Stimulated activated naive CD8-positive, alpha-beta T cell treated with anti-CD3 and anti-CD28 coated beads, Interleukin-15, Interleukin-2, amounts not matched to agents 100 ng/mL and 50 ng/mL, for 24 hours (primary cell): ENCODE data around the gene MAD1L1.

Experiments used
- H3K27ac Mint-ChIP-seq: one replicate; pipeline ENCODE4 v1.8.0; 2021; ENCODE audit warnings: mild to moderate bottlenecking, mixed read lengths
- H3K27me3 Mint-ChIP-seq: one replicate; pipeline ENCODE4 v1.8.0; 2021; ENCODE audit warnings: mixed read lengths
- H3K36me3 Mint-ChIP-seq: one replicate; pipeline ENCODE4 v1.8.0; 2021; ENCODE audit warnings: low read depth, mixed read lengths
- H3K4me1 Mint-ChIP-seq: one replicate; pipeline ENCODE4 v1.8.0; 2021; ENCODE audit warnings: low read depth, mixed read lengths
- H3K4me3 Mint-ChIP-seq: one replicate; pipeline ENCODE4 v1.8.0; 2021; ENCODE audit warnings: mild to moderate bottlenecking, mixed read lengths
- H3K9me3 Mint-ChIP-seq: one replicate; pipeline ENCODE4 v1.8.0; 2021; ENCODE audit warnings: mixed read lengths

The MAD1L1 gene

GRCh38 chr7:2090526-2091520 is 141.9 kb downstream of the MAD1L1 start:
- Mint-ChIP-seq H3K4me3 (no peak overlapping the region), H3K27me3 (no peaks in the 10 kb centered on the region), H3K27ac (no peak overlapping the region), H3K9me3 (no peaks in the 10 kb centered on the region), H3K36me3 (peaks cover 4% of the 10 kb centered on the region), H3K4me1 (peaks cover 12% of the 10 kb centered on the region)

GRCh38 chr7:2088801-2089200 is 143.9 kb downstream of the MAD1L1 start:
- Mint-ChIP-seq H3K4me3 (no peak overlapping the region), H3K4me1 (peaks cover 21% of the 10 kb centered on the region), H3K27me3 (no peaks in the 10 kb centered on the region), H3K36me3 (peaks cover 8% of the 10 kb centered on the region), H3K9me3 (no peaks in the 10 kb centered on the region), H3K27ac (no peak overlapping the region)

- H3K27ac Mint-ChIP-seq: no peak overlapping the region
- H3K36me3 Mint-ChIP-seq: peaks cover 13% of the 10 kb centered on the region
- H3K27me3 Mint-ChIP-seq: no peaks in the 10 kb centered on the region
- no peak overlapping the region for H3K4me3 Mint-ChIP-seq
- H3K9me3 Mint-ChIP-seq: no peaks in the 10 kb centered on the region
- peaks cover 27% of the 10 kb centered on the region for H3K4me1 Mint-ChIP-seq
Measured at GRCh38 chr7:2087744-2088143, 145.0 kb downstream of the MAD1L1 start.

GRCh38 chr7:2086229-2086628 is 146.5 kb downstream of the MAD1L1 start:
- Mint-ChIP-seq H3K4me1 (peaks cover 27% of the 10 kb centered on the region), H3K36me3 (peaks cover 10% of the 10 kb centered on the region), H3K9me3 (no peaks in the 10 kb centered on the region), H3K4me3 (no peak overlapping the region), H3K27ac (no peak overlapping the region), H3K27me3 (no peaks in the 10 kb centered on the region)

GRCh38 chr7:2085804-2086203 is 146.9 kb downstream of the MAD1L1 start:
- no peak overlapping the region for H3K27ac Mint-ChIP-seq
- H3K27me3 Mint-ChIP-seq: no peaks in the 10 kb centered on the region
- no peak overlapping the region for H3K4me3 Mint-ChIP-seq
- H3K36me3 Mint-ChIP-seq: peaks cover 10% of the 10 kb centered on the region
- H3K4me1 Mint-ChIP-seq: peaks cover 27% of the 10 kb centered on the region
- no peaks in the 10 kb centered on the region for H3K9me3 Mint-ChIP-seq

GRCh38 chr7:2084781-2085505 is 147.8 kb downstream of the MAD1L1 start:
- H3K27ac Mint-ChIP-seq: peak overlapping the region; percentile 45
- peaks cover 10% of the 10 kb centered on the region for H3K36me3 Mint-ChIP-seq
- no peaks in the 10 kb centered on the region for H3K9me3 Mint-ChIP-seq
- no peak overlapping the region for H3K4me3 Mint-ChIP-seq
- H3K27me3 Mint-ChIP-seq: no peaks in the 10 kb centered on the region
- H3K4me1 Mint-ChIP-seq: peaks cover 27% of the 10 kb centered on the region

GRCh38 chr7:2084331-2084730 is 148.4 kb downstream of the MAD1L1 start:
- Mint-ChIP-seq H3K9me3 (no peaks in the 10 kb centered on the region), H3K27ac (no peak overlapping the region), H3K36me3 (peaks cover 10% of the 10 kb centered on the region), H3K4me1 (peaks cover 32% of the 10 kb centered on the region), H3K4me3 (no peak overlapping the region), H3K27me3 (no peaks in the 10 kb centered on the region)

GRCh38 chr7:2083362-2083761 is 149.4 kb downstream of the MAD1L1 start:
- H3K4me1 Mint-ChIP-seq: peaks cover 33% of the 10 kb centered on the region
- H3K36me3 Mint-ChIP-seq: peaks cover 10% of the 10 kb centered on the region
- no peak overlapping the region for H3K4me3 Mint-ChIP-seq
- no peak overlapping the region for H3K27ac Mint-ChIP-seq
- no peaks in the 10 kb centered on the region for H3K27me3 Mint-ChIP-seq
- H3K9me3 Mint-ChIP-seq: no peaks in the 10 kb centered on the region

GRCh38 chr7:2082139-2082998 is 150.4 kb downstream of the MAD1L1 start:
- no peak overlapping the region for H3K4me3 Mint-ChIP-seq

GRCh38 chr7:2081526-2082135 is 151.1 kb downstream of the MAD1L1 start:
- Mint-ChIP-seq H3K4me3 (no peak overlapping the region), H3K36me3 (peaks cover 10% of the 10 kb centered on the region), H3K9me3 (no peaks in the 10 kb centered on the region), H3K27me3 (no peaks in the 10 kb centered on the region), H3K4me1 (peaks cover 30% of the 10 kb centered on the region), H3K27ac (no peak overlapping the region)

More at GRCh38 chr7:2082139-2082998, 150.4 kb downstream of the MAD1L1 start:
- Mint-ChIP-seq H3K27ac (no peak overlapping the region), H3K9me3 (no peaks in the 10 kb centered on the region), H3K36me3 (peaks cover 10% of the 10 kb centered on the region), H3K4me1 (peaks cover 30% of the 10 kb centered on the region), H3K27me3 (no peaks in the 10 kb centered on the region)

- H3K4me1 Mint-ChIP-seq: peaks cover 30% of the 10 kb centered on the region
- peaks cover 13% of the 10 kb centered on the region for H3K36me3 Mint-ChIP-seq
- no peak overlapping the region for H3K27ac Mint-ChIP-seq
- no peaks in the 10 kb centered on the region for H3K9me3 Mint-ChIP-seq
- no peak overlapping the region for H3K4me3 Mint-ChIP-seq
- no peaks in the 10 kb centered on the region for H3K27me3 Mint-ChIP-seq
Measured at GRCh38 chr7:2080477-2080876, 152.3 kb downstream of the MAD1L1 start.

GRCh38 chr7:2080060-2080387 is 152.7 kb downstream of the MAD1L1 start:
- H3K4me3 Mint-ChIP-seq: no peak overlapping the region
- no peaks in the 10 kb centered on the region for H3K9me3 Mint-ChIP-seq
- H3K27ac Mint-ChIP-seq: no peak overlapping the region
- H3K36me3 Mint-ChIP-seq: peaks cover 13% of the 10 kb centered on the region
- H3K27me3 Mint-ChIP-seq: no peaks in the 10 kb centered on the region
- H3K4me1 Mint-ChIP-seq: peaks cover 27% of the 10 kb centered on the region

- Mint-ChIP-seq H3K27me3 (no peaks in the 10 kb centered on the region), H3K36me3 (peaks cover 13% of the 10 kb centered on the region), H3K4me1 (peaks cover 21% of the 10 kb centered on the region), H3K27ac (no peak overlapping the region), H3K4me3 (no peak overlapping the region), H3K9me3 (no peaks in the 10 kb centered on the region)
Measured at GRCh38 chr7:2079332-2080059, 153.2 kb downstream of the MAD1L1 start.

GRCh38 chr7:2078899-2079298 is 153.8 kb downstream of the MAD1L1 start:
- Mint-ChIP-seq H3K4me3 (no peak overlapping the region), H3K36me3 (peaks cover 9% of the 10 kb centered on the region), H3K27ac (no peak overlapping the region), H3K27me3 (no peaks in the 10 kb centered on the region), H3K4me1 (peaks cover 15% of the 10 kb centered on the region), H3K9me3 (no peaks in the 10 kb centered on the region)
